Trophoblast cell (in vitro differentiated cells and primary cell): ENCODE results near the gene SMPX.

ENCODE experiments used
- DNase-seq, 2 donors: peaks; one replicate each; pipeline ENCODE4 v3.0.0-alpha.2; 2016
- H2AFZ ChIP-seq: 2 replicates; pipeline ENCODE4 v1.6.1; 2013; ENCODE audit warnings: low read length, moderate library complexity, mild to moderate bottlenecking; ENCODE audit not compliant: insufficient read depth, poor library complexity
- H2AK5ac ChIP-seq: 2 replicates; pipeline ENCODE4 v1.6.1; 2013; ENCODE audit warnings: mild to moderate bottlenecking, low read length
- H2BK120ac ChIP-seq: 2 replicates; pipeline ENCODE4 v1.6.1; 2013; ENCODE audit warnings: low read length, mild to moderate bottlenecking, moderate library complexity; ENCODE audit not compliant: insufficient read depth, poor library complexity
- H2BK12ac ChIP-seq: 2 replicates; pipeline ENCODE4 v1.6.1; 2013; ENCODE audit warnings: mild to moderate bottlenecking, low read length, moderate library complexity
- H2BK5ac ChIP-seq: 2 replicates; pipeline ENCODE4 v1.6.1; 2013; ENCODE audit warnings: low read length, low read depth, moderate library complexity, mild to moderate bottlenecking; ENCODE audit not compliant: poor library complexity
- H3K14ac ChIP-seq: 2 replicates; pipeline ENCODE4 v1.6.1; 2013; ENCODE audit warnings: mild to moderate bottlenecking, low read length
- H3K18ac ChIP-seq: 2 replicates; pipeline ENCODE4 v1.6.1; 2013; ENCODE audit warnings: mild to moderate bottlenecking, low read length
- H3K23ac ChIP-seq: 2 replicates; pipeline ENCODE4 v1.6.1; 2013; ENCODE audit warnings: low read length
- H3K27ac ChIP-seq: 2 replicates; pipeline ENCODE4 v1.5.1; 2013; ENCODE audit warnings: low read depth, mild to moderate bottlenecking, inconsistent platforms, low read length, moderate library complexity
- H3K27me3 ChIP-seq: 2 replicates; pipeline ENCODE4 v1.6.1; 2013; ENCODE audit warnings: inconsistent platforms, mild to moderate bottlenecking, low read length, moderate library complexity; ENCODE audit not compliant: insufficient read depth
- H3K36me3 ChIP-seq, 2 experiments: 1 replicate in 1 of 2; 2 replicates in 1 of 2; pipeline ENCODE4 v1.6.1; 2013; ENCODE audit warnings: low read length in 2 of 2, mild to moderate bottlenecking in 2 of 2, moderate library complexity in 1 of 2; ENCODE audit not compliant: insufficient read depth in 2 of 2, control insufficient read depth in 1 of 2
- H3K4ac ChIP-seq: 2 replicates; pipeline ENCODE4 v1.6.1; 2013; ENCODE audit warnings: low read depth, mild to moderate bottlenecking, low read length, moderate library complexity
- H3K4me1 ChIP-seq, 2 experiments: 1 replicate in 1 of 2; 2 replicates in 1 of 2; pipeline ENCODE4 v1.6.1; 2013; ENCODE audit warnings: low read length in 2 of 2, mild to moderate bottlenecking in 2 of 2, moderate library complexity in 1 of 2; ENCODE audit not compliant: insufficient read depth in 2 of 2, control insufficient read depth in 1 of 2
- H3K4me2 ChIP-seq: 2 replicates; pipeline ENCODE4 v1.6.1; 2013; ENCODE audit warnings: inconsistent platforms, mild to moderate bottlenecking, low read length, moderate library complexity
- H3K4me3 ChIP-seq: 2 replicates; pipeline ENCODE4 v1.5.1; 2013; ENCODE audit warnings: mild to moderate bottlenecking, low read depth, low read length, inconsistent platforms
- H3K79me1 ChIP-seq: one replicate; pipeline ENCODE4 v1.6.1; 2013; ENCODE audit warnings: low read length
- H3K79me2 ChIP-seq: 2 replicates; pipeline ENCODE4 v1.6.1; 2013; ENCODE audit warnings: low read length, mild to moderate bottlenecking; ENCODE audit not compliant: control insufficient read depth, insufficient read depth, poor library complexity
- H3K9ac ChIP-seq: 2 replicates; pipeline ENCODE4 v1.6.1; 2013; ENCODE audit warnings: mild to moderate bottlenecking, low read length
- H3K9me3 ChIP-seq: 2 replicates; pipeline ENCODE4 v1.6.1; 2013; ENCODE audit warnings: low read depth, mild to moderate bottlenecking, control low read depth, inconsistent platforms, low read length; ENCODE audit not compliant: insufficient read depth
- H4K12ac ChIP-seq: 2 replicates; pipeline ENCODE4 v1.6.1; 2013; ENCODE audit warnings: low read depth, mild to moderate bottlenecking, low read length, moderate library complexity
- H4K8ac ChIP-seq: 2 replicates; pipeline ENCODE4 v1.6.1; 2013; ENCODE audit warnings: low read depth, mild to moderate bottlenecking, low read length, moderate library complexity
- H4K91ac ChIP-seq: one replicate; pipeline ENCODE4 v1.6.1; 2013; ENCODE audit warnings: low read depth, mild to moderate bottlenecking, low read length, moderate library complexity
- WGBS: extraction: QIAGEN DNeasy Blood & Tissue Kit; methylation state at CpG from one replicate; pipeline ENCODE4 v1.1.7; 2013; ENCODE audit warnings: missing lambda C conversion rate; ENCODE audit not compliant: insufficient read length, insufficient coverage; ENCODE audit errors: extremely low coverage; 5-methylcytosine and 5-hydroxymethylcytosine counted together

The SMPX gene

GRCh38 chrX:21715825-21716224, 42.1 kb downstream of the SMPX start:
- no peaks in the 10 kb centered on the region for H3K9me3 ChIP-seq
- no peak overlapping the region for H3K4ac ChIP-seq
- no peak overlapping the region for H2AFZ ChIP-seq
- no peak overlapping the region for H3K9ac ChIP-seq
- no peak overlapping the region for H3K4me3 ChIP-seq
- H3K27me3 ChIP-seq, result no peaks in the 10 kb centered on the region
- no peak overlapping the region for H3K27ac ChIP-seq
- no peak overlapping the region for H2BK120ac ChIP-seq
- no peak overlapping the region for H3K18ac ChIP-seq
- H3K36me3 ChIP-seq, result no peaks in the 10 kb centered on the region
- DNase-seq, result no peak
- H3K79me2 ChIP-seq, result no peaks in the 10 kb centered on the region
- H2BK5ac ChIP-seq, result no peak overlapping the region
- no peak overlapping the region for H2AK5ac ChIP-seq
- H4K12ac ChIP-seq, result no peak overlapping the region
- no peaks in the 10 kb centered on the region for H3K79me1 ChIP-seq
- no peak overlapping the region for H3K4me2 ChIP-seq
- no peak overlapping the region for H4K91ac ChIP-seq
- no peak overlapping the region for H3K14ac ChIP-seq
- no peak overlapping the region for H2BK12ac ChIP-seq
- H4K8ac ChIP-seq, result no peak overlapping the region
- H3K23ac ChIP-seq, result no peak overlapping the region
- no CpG with 5 or more reads among the region's 2 CpGs for WGBS
- H3K4me1 ChIP-seq, result no peaks in the 10 kb centered on the region

GRCh38 chrX:21715337-21715736, 42.6 kb downstream of the SMPX start:
- H3K4ac ChIP-seq, result no peak overlapping the region
- H3K36me3 ChIP-seq, result no peaks in the 10 kb centered on the region
- H2BK12ac ChIP-seq, result no peak overlapping the region
- no peak for DNase-seq
- H3K4me2 ChIP-seq, result no peak overlapping the region
- no peak overlapping the region for H3K4me3 ChIP-seq
- no CpG with 5 or more reads among the region's 2 CpGs for WGBS
- no peaks in the 10 kb centered on the region for H3K27me3 ChIP-seq
- H3K9me3 ChIP-seq, result no peaks in the 10 kb centered on the region
- no peaks in the 10 kb centered on the region for H3K79me2 ChIP-seq
- H3K27ac ChIP-seq, result no peak overlapping the region
- H3K9ac ChIP-seq, result no peak overlapping the region
- no peak overlapping the region for H2BK5ac ChIP-seq
- H3K14ac ChIP-seq, result no peak overlapping the region
- H2BK120ac ChIP-seq, result no peak overlapping the region
- no peak overlapping the region for H2AK5ac ChIP-seq
- no peak overlapping the region for H2AFZ ChIP-seq
- no peaks in the 10 kb centered on the region for H3K4me1 ChIP-seq
- H3K23ac ChIP-seq, result no peak overlapping the region
- no peak overlapping the region for H4K12ac ChIP-seq
- no peak overlapping the region for H3K18ac ChIP-seq
- no peak overlapping the region for H4K91ac ChIP-seq
- no peak overlapping the region for H4K8ac ChIP-seq
- H3K79me1 ChIP-seq, result no peaks in the 10 kb centered on the region

GRCh38 chrX:21711848-21712197, 46.1 kb downstream of the SMPX start:
- DNase-seq, result no peak
- Histone ChIP-seq H3K4me2 (no peak overlapping the region), H3K4me1 (no peaks in the 10 kb centered on the region), H3K36me3 (no peaks in the 10 kb centered on the region), H2BK120ac (no peak overlapping the region), H3K27me3 (no peaks in the 10 kb centered on the region), H3K27ac (no peak overlapping the region), H3K4ac (no peak overlapping the region), H2BK12ac (no peak overlapping the region), H3K23ac (no peak overlapping the region), H4K8ac (no peak overlapping the region), H3K4me3 (no peak overlapping the region), H3K79me2 (no peaks in the 10 kb centered on the region), H4K91ac (no peak overlapping the region), H3K79me1 (no peaks in the 10 kb centered on the region), H2AFZ (no peak overlapping the region), H3K9me3 (no peaks in the 10 kb centered on the region), H4K12ac (no peak overlapping the region), H2BK5ac (no peak overlapping the region), H3K18ac (no peak overlapping the region), H3K14ac (no peak overlapping the region), H2AK5ac (no peak overlapping the region), H3K9ac (no peak overlapping the region)
- no CpG with 5 or more reads among the region's 2 CpGs for WGBS

- no peaks in the 10 kb centered on the region for H3K36me3 ChIP-seq
- no peak overlapping the region for H2AFZ ChIP-seq
- no peaks in the 10 kb centered on the region for H3K79me1 ChIP-seq
- H3K14ac ChIP-seq, result no peak overlapping the region
- H3K79me2 ChIP-seq, result no peaks in the 10 kb centered on the region
- no peaks in the 10 kb centered on the region for H3K4me1 ChIP-seq
- H2BK120ac ChIP-seq, result no peak overlapping the region
- H3K9me3 ChIP-seq, result no peaks in the 10 kb centered on the region
- H3K23ac ChIP-seq, result no peak overlapping the region
- H4K12ac ChIP-seq, result no peak overlapping the region
- H3K27me3 ChIP-seq, result no peaks in the 10 kb centered on the region
- no peak overlapping the region for H3K27ac ChIP-seq
- H3K9ac ChIP-seq, result no peak overlapping the region
- H3K4me2 ChIP-seq, result no peak overlapping the region
- H2AK5ac ChIP-seq, result no peak overlapping the region
- no CpG with 5 or more reads among the region's 7 CpGs for WGBS
- no peak overlapping the region for H2BK5ac ChIP-seq
- no peak overlapping the region for H4K91ac ChIP-seq
- H3K4ac ChIP-seq, result no peak overlapping the region
- H2BK12ac ChIP-seq, result no peak overlapping the region
- H3K4me3 ChIP-seq, result no peak overlapping the region
- no peak overlapping the region for H3K18ac ChIP-seq
- no peak overlapping the region for H4K8ac ChIP-seq
- no peak for DNase-seq
Measured at GRCh38 chrX:21711129-21711847, 46.6 kb downstream of the SMPX start.
